ENCODE measurements around the gene ATAD3C.
"Not testable (repeated sequence)": the region's sequence is repeated elsewhere in the genome, so short reads cannot be mapped to it uniquely, and the experiment has no call there.

ATAD3C gene

DNA sequence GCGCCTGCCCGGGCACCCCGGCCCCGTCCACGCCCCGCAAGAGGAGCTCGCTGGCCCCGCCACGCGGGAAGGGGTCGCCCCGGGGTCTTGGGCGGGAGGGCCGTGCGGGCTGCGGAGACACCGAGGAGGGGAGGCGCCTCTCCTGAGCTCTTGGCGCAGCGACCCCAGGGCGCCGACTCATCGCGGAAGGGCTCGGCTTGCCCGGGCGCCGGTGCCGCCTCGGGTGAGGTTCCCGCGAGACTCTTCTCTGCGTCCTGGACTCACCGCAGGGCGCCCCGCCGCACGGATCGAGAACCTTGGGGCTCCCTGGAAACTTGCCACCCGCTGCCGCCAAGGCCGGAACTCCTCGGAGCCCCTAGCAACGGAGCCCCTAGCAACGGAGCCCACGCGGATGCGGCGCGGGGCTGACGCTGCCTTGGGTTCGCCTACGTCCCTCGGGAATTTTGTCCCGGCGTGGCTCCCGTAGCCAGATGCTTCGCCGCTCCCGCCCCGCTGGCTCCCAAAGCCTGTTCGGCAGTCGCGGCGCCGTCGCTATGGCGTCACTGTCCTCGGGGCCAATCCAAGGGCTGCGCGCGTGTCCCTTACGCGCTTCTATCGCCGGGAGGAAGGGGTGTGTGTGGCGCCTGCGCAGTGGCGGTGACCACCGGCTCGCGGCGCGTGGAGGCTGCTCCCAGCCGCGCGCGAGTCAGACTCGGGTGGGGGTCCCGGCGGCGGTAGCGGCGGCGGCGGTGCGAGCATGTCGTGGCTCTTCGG is 62.2 kb downstream of the ATAD3C start, which contains the start of gene ATAD3A:
TSS of gene ATAD3A (plus strand) at position 630 of the 753 bp plus-strand sequence. CDS start at position 737, 107 bp downstream.
- peak; percentile 97 to 99 for DNase-seq

DNA sequence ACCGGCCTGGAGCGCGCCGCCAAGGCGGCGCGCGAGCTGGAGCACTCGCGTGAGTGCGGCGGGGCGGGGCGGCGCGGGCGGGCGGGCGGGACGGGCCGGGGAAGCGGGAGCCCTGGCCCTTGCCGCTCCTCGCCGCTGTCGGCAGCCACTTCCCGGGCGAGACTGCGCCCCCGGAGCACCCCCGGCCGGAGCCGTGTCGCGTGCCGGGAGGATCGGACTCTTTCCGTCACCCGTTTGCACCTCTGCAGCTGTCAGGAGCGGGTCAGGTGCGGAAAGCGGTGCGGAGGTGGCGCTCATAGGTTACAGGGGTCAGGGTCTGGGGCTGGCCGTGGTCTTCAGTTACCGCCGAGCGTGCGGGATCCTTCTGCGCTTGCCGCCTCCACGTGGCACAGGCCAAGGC is 62.9 kb downstream of the ATAD3C start:
- not testable (repeated sequence) for DNase-seq

DNA sequence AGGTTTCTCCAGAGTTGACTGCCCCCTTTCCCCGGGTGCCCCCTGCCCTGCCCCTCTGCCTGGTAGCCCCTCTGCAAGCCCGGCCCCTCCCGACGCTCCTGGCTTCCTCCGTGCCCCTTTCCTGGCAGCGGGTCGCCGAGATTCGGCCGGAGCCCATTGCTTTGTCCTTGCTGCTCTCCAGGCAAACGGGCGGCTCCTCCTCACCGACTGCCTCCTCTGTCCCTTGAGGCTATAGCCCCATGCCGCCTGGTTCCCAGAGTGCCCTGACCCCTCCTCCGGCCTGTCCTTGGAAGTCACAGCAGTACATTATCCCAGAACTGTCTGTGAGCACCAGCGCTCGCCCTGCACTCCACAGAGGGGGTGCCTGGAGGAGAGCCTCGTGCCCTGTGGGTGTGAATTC is 64.2 kb downstream of the ATAD3C start:
- DNase-seq: not testable (repeated sequence)

DNA sequence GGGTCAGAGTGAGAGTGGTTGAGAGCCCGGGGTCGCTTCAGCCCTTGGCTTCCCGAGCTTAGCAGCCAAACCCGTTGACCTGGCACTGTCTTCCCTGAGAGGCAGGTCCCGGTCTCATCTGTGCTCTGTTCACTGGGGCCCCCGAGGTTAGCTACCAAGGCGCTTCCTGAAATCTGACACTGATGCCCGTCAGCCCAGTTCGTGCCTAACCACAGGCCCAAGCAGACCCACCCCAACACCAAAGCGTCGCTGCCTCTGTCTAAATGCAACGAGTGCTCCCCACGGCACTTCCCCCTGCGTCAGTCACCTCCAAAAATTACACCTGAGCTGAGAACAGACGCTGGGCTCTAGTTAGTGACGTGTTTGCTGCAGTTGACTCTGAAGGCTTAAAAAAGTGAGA is 64.9 kb downstream of the ATAD3C start:
- not testable (repeated sequence) for DNase-seq

GRCh38 chr1:1516923-1517322 is 67.4 kb downstream of the ATAD3C start:
- DNase-seq: not testable (repeated sequence)

- no peak for DNase-seq
These were observed 68.6 kb downstream of the ATAD3C start for GRCh38 chr1:1517973-1518620.

DNA sequence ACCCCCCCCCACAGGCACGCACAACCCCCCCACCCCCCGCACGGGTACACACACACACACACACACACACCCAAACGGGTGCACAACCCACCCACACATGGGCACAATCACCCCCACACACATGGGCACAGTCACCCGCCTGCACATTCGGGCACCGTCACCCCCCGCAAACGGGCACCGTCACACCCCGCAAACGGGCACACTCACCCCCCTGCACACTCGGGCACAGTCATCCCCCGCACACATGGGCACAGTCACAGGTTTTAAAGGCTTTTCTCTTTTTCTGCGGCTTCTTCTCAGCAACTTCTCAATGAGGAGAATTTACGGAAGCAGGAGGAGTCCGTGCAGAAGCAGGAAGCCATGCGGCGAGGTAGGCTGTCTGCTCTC is 69.1 kb downstream of the ATAD3C start:
- not testable (repeated sequence) for DNase-seq
